HG03521 (cell line): ENCODE measurements around the gene PPM1A.

Experiments
- ATAC-seq: cut with Tn5 transposase; IDR thresholded peaks from one replicate; pipeline ENCODE4 v1.9.1; 2021; ENCODE audit warnings: mild to moderate bottlenecking, moderate library complexity; ENCODE audit not compliant: unreplicated experiment

Gene PPM1A

DNA sequence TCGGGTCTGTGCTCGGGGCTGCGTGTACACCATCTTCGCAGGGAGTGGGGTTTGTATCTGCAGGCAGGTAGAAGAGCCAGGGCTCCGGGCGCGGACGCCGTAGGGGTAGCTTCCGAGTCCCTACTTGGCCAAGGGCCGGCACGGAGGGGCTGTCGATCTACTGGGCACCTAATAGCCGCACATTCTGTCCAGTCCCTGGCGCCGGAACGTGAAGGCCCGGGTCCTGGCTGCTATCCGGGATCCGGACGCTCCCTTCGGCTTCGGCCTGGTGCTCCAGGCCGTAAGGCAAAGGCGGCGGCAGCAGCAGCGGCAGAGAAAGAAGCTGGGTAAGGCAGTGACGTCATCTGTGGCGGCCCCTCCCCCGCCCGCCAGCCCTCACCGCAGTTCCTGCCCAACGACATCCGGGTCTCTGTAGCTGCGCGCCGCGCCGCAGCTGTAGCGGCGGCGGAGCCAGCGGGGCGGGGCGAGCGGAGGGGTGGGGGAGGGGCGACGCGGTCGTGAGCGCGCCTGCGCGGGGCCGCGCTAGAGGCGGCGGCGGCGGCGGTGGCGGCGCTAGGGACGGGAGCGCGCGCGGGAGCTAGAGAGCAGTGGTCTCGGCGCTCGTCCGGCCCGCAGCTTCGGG lies at the start of gene PPM1A:
TSS of gene PPM1A (plus strand) at position 525 of the 622 bp plus-strand sequence. CDS start 33,483 bp downstream, outside the sequence.
- ATAC-seq: peak; percentile 76

DNA sequence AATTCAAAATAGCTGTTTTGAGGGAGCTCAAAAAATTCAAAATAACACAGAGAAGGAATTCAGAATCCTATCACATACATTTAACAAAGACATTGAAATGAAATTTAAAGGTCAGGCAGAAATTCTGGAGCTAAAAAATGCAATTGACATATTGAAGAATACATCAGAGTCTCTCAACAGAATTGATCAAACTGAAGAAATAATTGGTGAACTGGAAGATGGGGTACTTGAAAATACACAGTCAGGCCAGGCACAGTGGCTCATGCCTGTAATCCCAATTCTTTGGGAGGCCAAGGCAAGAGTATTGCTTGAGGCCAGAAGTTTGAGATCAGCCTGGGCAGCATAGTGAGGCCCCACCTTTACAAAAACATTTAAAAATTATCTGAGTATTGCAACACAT lies 49.7 kb upstream of the PPM1A start:
- no peak for ATAC-seq

DNA sequence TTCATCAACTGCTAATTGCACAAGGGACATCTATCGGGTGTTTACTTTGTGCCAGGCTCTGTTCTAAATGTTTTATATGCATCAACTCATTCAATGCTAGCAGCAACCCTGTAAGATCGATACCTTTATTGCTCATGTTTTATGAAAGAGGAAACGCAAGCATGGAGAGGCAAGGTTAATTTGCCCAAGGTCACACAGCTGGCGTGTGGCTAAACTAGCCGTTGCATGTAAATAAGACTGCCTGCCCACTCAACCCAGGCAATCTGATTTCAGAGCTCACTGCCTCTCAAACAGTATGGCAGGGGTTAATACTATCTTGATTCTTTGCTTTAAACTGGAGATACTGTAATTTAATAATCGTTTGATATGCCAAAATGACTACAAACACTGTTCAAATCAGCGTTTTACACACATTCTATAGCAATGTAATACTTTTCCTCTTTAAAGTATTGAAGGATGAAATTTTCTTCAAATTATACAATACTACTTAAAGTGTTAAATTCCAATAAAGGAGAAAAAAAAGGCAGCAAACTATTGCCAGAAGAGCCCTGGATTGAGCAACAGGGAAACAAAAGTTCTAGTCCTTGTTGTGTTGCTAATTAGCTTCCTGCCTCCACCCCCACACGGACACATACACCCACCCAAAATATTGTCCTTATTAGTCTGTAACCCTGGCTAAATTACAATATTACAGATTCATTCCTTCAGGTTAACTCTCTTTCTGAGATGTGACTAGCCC lies 44.7 kb upstream of the PPM1A start:
- peak; percentile 65 for ATAC-seq

- peak; percentile 60 for ATAC-seq
These were observed 43.9 kb upstream of the PPM1A start for GRCh38 chr14:60204843-60205774.

DNA sequence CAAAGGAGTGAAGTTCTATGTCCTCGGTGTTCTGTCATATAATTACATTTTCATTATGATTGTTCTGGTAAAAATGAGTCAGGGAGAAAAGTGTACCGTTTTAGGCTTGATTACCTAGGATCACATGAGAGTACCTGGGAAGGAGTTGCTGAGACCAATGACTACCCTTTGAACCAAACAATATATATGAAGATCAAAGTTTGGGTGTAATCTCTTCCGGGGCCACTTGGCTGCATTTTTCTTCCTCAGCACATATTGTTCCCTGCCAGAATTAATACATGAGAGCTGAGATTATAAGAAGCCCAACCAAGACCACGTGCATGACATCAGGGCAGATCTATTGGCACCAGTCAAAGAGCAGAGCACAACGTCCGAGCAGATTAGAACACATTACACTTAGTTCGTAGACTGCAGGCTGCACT lies 42.8 kb upstream of the PPM1A start:
- no peak for ATAC-seq

DNA sequence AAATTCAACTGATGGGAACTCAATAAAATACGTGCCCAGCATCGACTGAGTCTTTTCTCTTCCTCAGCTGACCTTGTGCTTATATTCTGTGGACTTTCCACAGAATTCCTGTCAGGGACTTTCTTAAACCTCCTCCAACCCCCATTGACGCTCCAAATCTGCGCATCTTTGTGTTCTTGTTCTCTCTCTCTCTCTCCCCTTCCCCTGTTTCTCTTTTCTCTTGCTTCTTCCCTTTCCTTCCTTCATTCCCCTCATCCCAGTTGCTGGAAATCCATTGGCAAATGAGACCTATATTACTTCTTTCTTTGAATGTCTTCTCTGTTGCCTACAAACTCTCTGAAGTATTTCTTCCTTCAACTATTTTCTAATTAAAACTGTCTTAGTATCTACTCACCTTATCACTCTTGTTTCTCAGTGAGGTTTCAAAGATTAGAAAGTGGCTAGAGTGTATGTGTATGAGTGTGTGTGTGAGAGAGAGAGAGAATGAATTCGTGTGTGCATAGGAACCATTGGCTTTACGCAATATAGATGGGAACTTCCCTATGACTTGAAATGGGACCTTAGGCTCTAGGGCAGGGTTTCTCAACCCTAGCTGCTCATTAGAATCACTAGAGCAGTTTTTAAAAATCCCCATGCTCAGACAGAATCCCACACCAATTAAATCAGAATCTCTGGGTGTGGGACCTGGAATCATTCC lies 42.0 kb upstream of the PPM1A start:
- no peak for ATAC-seq

GRCh38 chr14:60210703-60211102 lies 38.3 kb upstream of the PPM1A start:
- no peak for ATAC-seq

- ATAC-seq: no peak
These were observed 37.9 kb upstream of the PPM1A start for GRCh38 chr14:60211153-60211552.

DNA sequence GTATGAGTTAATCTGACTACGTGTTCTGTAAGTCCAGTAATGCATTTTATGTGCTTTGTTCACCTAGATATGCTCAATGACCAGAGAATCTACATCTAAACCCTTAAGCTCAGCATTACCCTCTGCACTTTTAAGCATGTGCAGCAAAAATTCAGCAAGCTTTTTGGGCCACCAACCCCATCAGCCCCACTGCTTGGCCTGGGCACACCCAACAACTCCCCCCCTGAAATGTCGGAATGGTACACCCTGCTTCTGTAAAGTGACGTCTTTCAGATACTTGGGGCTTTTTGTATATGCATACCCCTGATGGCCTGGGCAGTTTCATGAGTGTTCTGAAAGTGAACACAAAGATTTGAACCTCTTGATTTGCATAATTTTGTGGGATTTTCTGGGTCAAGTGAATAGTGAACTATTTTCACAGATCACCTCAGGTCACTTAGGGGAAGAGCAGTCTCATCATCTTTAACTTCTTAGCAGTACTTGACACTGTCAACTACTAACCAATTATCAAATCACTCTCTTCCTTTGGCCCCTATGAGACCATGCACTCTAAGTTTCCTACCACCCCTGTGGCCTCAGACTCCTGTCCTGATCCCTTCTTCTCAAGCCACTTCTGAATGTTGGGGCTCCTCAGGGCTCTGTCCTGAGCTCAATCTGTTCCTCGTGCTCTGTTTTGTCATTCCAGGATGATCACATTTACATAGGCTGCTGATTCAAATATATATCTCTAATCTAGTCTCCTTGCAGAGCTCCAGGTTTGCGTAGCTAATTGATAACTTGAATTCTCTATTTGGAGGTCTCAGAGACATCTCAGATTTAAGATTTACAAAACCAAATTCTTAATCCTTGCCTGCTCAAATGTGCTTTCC lies 36.3 kb upstream of the PPM1A start:
- ATAC-seq: peak; percentile 91

GRCh38 chr14:60214003-60214402 lies 35.0 kb upstream of the PPM1A start:
- ATAC-seq: no peak

DNA sequence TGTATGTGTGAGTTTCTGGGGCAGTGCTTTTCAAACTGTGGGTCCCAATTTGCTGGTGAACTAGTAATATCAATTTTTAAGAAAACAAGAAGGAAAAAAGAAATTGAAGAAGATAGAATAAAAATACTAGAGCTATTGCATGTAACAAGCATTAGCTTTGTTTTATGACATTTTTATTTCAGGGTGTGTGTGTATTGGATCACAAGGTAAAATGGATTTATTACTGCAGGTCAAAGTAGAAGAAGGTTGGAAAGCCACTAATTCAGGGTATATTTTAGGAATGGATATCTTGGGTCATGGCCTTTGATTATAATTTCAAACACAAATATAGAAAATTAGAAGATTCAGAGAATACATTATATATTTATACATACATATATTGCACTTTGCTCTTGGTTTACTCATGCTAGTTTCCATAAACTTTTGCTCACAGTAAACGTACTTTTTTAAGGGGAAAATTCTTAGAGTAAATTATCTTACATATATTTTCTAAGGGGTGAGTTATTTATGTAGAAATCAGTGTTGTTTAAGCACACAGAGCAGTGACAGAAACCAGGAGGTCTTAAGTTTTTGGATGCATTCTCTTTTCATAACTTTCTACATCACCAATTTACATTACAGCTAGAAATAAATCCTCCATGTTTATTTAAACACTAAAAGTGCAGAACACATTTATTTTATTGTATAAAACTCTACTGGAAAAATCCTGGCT lies 34.5 kb upstream of the PPM1A start:
- no peak for ATAC-seq

DNA sequence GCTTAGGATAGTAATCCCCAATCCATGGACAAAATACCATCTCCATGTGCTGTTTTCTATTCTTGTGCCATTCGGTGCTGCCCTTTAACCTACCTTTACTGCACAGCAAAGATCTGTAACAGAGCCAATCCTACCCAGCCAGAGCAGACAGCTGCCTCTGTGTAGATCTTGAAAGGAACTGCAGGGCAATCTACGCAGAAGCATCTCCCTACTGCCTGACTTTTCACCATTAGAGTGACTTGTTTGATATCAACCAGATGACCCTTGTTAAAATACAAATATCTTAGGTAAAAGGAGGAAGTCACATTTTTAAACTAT lies 33.9 kb upstream of the PPM1A start:
- ATAC-seq: no peak

DNA sequence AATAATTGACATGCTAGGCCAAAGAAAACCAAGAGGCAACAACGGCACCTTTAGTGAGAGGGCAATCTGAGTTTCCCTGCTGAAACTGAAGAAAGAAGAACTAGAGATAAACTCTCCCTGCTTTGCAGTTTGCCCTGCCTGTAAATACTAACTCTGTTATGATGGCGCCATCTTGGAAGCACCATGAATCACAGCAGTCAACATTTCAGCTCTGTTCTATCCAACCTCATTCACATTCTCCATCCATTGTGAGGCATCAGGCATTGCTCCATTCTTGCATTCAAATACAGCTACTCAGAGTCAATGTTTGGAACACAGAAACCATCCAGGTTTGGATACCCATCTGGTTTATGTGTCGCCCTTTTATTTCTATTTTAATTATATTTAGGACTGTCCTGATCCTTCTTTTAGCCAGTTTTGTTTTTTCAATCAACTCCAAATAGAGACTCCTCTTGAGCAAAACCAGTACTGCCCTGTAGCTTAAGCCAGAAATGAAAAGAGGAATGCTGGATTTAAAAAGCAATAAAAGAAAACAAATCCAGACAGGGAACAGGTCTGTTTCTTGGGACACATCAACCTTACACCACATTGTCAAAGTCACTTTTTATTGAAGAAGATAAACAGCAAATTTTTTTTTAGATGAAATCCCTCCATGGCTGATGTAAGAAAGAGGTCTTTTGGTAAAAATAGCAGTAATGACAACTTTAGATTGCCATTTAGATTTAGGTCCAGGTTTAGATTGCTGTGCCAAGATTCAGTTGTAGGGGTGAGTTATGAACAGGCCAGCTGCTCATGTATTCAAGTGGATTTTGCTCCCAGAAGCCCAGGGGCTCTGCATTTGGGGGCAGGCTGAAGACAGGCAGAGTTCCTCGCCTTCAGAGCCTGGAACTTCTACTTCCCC lies 33.3 kb upstream of the PPM1A start:
- ATAC-seq: no peak

GRCh38 chr14:60217713-60218112 lies 31.3 kb upstream of the PPM1A start:
- no peak for ATAC-seq

GRCh38 chr14:60220084-60220483 lies 28.9 kb upstream of the PPM1A start:
- ATAC-seq: no peak

- no peak for ATAC-seq
These were observed 28.1 kb upstream of the PPM1A start for GRCh38 chr14:60220917-60221316.

GRCh38 chr14:60221457-60221856 lies 27.6 kb upstream of the PPM1A start:
- ATAC-seq: no peak

- ATAC-seq: no peak
These were observed 26.2 kb upstream of the PPM1A start for GRCh38 chr14:60222820-60223219.
